Hindlimb muscle (tissue), 1 donor: Measurements from ENCODE around the gene TRPM1. TPM values are rescaled to one million over a fixed set of nuclear protein-coding genes. Genes with fewer than 3 reads are reported as not detected.

ENCODE experiments used
- DNase-seq: peaks from one replicate; pipeline ENCODE4 v3.0.0-alpha.2; 2013
- polyA plus RNA-seq: library from polyadenylated mRNA; unstranded; fragments of 120-200 nt; gene quantifications from one replicate; pipeline ENCODE4 v1.2.1, GENCODE V29; 2013; ENCODE audit not compliant: insufficient read length

TRPM1 gene
- polyA plus RNA-seq, 1 donor: not detected

DNA sequence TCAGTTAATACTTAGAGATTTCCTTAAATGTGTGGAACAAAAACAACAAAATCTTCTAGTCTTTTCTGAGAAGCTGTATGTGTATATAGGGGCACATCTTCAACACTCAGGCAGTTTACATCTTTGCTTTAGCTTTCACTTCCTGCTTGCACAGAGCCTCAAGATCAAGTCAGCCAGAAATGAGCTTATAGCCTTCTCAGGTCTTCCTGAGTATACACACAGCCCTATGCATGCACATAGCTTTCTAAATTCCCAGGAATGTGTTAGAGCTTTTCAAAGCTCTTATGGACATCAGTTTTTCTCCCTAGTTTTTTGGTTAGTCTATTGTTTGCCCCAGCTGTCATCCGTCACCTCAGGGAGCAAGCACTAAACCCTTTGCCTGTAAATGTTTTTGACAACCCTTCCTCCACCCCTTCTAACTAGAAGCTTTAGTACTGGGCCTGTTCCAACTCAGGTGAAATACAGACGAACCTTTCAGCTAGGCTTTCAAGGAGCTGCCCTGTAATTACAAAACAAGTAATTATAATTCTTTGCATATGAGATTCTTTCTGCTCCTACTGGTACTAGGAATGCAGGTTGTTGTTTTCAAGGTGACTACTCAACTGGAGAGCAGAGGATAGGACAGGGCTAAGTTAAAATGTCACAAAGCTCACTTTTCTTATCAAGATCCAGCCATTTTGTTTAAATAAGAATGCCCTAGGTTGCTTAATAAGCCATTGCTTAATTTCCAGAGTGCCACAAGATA, 87.5 kb downstream of the TRPM1 start:
- DNase-seq: no peak

DNA sequence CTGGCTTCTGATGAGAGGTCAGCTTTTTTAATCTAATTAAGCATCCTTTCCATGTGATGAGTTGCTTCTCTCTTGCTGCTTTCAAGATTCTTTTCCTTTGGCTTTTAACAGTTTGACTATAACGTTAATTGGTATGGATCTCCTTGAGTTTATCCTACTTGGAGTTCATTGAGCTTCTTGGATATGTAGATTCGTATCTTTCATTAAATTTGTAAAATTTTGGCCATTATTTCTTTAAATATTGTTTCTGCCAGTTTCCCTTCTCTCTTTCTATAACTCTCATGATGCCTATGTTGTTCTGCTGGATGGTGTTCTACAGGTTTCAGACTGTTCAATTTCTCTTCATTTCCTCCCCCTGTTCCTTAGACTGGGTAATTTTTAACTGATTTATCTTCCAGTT, 89.1 kb downstream of the TRPM1 start:
- no peak for DNase-seq

DNA sequence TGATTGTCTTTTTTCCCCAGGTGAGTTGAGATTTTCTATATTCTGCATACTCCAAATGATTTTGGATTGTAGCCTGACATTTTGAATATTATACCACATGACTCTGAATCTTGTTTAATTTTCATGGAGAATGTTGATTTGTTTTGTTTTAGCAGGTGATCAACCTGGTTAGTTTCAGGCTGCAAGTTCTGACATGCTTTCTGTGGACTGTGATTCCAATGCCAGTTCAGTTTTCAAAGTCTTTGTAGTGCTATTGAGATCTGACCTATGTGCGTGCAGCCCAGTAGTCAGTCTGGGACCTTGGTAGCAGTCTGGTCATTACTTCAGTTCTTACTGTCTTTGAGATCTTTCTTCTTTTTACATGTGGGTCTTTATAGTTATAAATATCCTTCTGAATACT, 91.5 kb downstream of the TRPM1 start:
- no peak for DNase-seq

DNA sequence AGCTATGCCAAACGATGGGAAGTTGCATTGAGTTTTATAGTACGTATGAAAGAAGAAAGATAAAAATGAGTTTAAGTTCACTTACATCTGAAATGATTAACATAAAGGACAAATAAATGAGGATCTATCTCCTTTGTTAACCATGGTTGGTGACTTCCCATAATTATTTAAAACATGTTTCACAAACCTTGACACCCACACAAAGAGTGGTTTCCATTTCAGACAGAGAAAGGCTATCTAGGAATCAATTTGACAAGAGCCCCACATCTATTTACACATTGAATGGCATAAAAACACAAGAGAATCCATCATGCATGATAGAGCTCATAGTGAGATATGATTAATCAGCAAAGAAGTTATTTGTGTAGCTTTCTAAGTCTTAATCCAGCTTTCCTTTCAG, 95.9 kb downstream of the TRPM1 start:
- DNase-seq: no peak

DNA sequence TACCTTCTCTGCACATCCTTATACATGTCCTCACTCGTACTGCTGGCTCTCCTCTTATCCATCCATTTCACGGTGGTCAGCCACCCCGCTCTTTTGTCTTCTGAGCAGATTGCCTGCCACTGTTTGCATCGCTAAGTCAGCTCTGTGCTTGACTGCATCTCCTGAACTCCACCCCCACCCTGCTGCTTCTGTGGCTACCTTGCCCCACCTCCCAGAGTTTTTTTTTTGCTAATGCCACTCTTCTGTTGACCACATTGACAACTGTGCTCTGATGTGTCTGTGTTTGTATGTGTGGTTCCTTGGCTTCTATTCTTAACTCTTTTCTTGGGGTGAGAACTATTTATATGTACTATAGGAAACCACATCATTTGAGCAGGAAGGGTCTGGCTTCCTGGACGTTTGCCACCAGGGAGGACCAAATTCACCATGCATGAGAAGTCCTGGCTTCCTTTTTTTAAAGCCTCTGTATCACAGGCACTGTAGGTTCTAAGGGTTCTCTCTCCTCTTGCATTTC, 97.2 kb downstream of the TRPM1 start:
- peak; percentile 11 for DNase-seq

DNA sequence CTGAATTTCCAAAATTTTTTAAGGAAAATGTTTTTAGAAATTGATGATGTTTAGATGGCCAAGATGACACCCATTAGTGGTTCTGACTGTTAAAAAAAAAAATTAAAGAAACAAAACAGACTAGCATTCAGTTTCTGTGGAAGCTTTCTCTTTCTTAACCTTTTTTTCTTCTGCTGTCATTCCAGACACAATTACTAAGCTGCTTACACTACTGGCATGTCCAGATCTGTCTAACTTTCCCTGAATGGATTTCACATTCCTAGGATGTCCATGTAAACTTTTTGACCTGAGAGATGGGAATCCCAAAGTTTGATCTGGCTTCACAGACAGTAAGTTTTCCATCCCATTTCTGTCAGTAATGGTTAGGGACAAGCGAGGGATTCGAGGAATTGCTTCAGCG, 99.8 kb downstream of the TRPM1 start:
- DNase-seq: no peak

DNA sequence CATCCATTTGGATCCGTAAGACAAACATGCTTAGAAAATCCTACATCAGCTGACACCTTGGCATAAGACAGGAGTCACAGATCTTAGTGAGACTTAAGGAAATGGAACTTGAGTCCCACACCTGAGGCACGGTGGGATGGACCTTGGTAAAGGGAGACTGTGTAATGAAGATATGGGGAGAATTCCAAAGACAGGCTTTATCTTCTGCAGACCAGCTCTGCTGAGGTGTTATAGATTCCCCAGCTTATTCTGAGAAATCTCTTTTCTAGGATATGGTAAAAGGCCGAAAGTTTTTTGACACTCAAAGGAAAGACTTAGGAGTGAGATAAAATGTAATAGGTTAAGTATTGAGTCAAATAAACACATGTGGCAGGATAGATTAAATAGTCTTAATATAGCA, 101.8 kb downstream of the TRPM1 start:
- DNase-seq: no peak

DNA sequence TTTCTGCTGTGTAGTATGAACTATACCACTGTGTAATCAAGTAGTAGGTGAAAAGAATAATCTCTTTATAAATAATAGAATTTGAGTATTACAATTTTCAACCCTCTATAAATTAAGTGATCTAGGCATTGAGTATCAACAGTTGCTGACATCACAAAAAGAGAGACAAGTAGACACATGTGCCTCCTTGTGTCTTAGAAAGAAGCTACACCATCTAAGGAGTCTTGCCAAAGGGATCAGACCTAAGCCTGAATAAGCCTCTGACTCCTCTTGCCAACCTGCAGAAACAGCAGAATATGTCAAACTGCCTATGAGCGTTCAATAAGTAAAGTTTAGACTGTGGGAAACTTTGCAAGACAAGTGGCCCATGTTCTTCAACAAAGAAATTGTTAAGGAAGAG, 104.3 kb downstream of the TRPM1 start:
- no peak for DNase-seq

DNA sequence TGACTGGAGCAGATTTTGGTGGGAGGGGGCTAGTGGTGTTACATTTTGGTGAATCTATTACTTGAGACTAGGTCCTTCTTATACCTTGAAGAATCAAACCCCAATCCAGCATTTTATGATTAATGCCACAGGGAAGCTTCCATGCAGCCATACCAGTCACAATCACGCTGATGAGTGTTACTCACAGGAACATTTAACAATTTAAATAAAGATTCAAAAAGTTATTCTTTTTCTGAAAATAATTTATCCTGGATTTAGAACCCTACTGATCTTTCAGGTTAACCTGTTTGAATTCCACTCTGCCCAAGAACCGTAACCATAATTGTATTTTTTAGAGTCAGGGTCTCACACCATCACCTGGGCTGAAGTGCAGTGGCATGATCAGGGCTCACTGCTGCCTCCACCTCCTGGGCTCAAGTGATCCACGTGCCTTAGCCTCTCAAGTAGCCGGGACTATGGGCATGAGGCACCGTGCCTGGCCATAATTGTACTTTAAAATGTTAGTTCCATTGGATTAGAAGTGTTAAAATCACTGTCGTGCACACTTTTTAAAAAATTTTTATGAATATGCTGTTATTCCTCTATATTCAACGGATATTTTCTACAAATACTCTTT, 109.2 kb downstream of the TRPM1 start:
- no peak for DNase-seq

DNA sequence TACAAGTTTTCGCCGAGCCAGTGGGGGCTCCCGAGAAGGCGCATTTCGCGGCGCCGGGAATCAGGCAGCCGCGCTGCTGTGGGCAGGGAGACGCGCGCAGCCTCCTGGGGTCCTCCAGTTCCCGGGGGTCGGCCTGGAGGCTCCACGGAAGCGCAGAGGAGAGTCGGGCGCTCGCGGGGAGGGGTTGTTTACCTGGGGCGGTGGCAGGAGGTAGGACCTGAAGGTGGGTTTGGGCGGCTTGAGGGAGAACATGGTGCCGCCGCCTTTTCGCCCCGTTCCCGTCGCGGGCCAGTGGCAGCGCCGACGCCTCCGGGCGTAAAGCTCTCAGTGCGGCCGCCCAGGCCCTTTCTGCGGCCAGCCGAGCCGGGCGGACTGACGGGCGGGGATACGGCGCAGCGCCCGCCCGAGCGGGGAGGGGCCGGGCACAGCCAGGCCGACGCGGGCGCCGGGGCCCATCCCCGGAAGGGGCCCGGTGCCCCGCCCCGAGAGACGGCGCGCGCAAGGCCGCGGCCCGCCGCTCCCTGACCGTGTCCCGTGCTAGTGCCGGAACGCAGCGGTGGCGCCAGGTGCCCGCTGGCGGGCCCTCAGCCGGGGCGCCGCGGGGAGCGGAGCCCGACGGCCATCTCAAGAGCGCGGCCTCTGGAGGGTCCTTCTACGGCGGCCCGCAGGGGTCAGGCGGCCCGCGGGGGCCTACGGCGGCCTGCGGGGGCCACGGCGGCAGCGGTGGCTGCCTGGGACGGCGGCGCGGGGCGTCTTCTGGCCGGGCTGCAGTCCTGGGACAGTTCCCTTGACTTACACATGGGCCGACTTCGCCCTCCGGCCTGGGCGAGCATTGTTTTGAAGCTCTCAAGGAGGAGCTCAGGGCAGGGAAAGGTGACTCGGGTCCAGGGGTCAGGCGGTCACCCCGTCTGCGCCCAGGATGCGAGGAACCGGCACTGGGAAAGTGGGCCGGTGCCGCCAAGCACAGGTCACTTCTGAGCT, 110.0 kb downstream of the TRPM1 start, which contains the start of gene MTMR10:
Gene MTMR10 (minus strand): TSS at position 374 of the 981 bp plus-strand sequence. CDS start 122 bp downstream, at position 252.
- peak; percentile 84 for DNase-seq

DNA sequence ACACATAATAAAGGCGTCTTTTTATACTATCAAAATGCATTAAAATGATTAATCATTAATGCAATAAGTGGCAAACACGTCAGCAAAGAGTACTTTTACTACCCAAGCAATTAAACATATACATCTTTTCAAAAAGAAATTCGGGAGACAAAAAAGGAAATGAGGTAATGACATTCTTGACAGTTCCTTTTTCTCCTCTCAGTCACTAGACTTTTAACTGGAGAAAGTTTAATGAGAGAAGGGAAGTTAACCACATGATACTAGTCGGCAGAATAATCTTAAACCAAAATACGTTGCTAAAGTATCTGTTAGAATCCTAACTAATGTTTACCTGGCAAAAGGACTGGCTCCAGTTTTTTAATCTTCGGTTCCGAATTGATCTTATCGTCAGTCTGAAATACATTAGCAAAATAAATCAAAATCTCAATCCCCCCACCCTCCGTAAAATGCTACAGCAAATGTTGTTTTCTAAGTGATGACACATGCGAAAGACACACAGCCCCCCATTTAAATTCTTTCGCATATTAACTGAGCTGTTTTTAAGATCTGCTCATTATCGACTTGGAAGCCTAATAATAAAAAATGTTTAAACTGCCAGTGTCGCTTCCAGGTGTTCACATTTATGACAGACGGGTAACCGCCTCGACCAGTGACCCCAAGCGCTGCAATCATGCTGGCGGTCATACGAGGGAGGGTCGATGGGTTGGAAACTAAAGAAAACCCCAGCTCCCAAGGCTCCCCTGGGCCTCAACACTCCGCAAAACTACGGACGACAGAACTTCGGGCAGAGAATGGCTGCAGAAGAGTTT, 110.9 kb downstream of the TRPM1 start:
- no peak for DNase-seq

DNA sequence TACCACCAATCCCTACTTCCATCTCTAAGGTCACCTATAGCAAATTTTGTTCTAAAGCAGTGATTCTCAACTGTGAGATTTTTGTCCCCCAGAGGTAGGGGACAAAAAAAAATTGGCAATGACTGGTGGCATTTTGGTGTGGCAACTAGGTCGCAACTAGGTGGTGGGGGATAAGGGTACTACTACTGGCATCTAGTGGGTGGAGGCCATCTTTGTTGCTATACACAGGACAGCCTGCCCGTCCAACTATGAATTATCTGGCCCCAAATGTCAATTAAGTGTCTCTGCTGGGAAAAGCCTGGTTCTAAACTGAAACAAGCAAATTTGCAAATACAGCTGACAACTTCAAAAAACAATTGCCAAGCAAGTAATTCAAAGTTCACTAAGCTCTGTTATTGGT, 111.5 kb downstream of the TRPM1 start:
- no peak for DNase-seq

DNA sequence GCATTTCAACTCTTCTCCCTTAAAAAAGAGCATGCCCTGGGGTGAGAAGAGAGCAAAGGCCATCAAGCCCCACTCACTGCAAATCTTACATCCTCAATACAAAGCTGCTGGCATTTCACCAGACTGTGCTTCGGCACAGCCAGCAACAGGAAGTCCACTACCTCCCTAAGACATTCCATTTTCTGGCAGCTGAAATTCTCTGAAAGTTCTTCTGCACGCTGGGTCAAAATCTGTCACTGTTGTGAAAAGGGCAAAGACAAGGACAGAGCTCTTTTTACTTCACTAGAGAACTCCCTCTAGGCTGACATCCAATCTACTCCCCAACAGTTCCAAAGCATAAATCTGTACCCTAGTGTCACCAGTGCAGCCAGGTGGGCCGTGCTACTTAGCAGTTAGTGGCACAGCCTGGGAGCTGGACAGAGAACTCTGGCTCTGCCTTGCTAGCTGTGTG, 116.4 kb downstream of the TRPM1 start:
- no peak for DNase-seq

DNA sequence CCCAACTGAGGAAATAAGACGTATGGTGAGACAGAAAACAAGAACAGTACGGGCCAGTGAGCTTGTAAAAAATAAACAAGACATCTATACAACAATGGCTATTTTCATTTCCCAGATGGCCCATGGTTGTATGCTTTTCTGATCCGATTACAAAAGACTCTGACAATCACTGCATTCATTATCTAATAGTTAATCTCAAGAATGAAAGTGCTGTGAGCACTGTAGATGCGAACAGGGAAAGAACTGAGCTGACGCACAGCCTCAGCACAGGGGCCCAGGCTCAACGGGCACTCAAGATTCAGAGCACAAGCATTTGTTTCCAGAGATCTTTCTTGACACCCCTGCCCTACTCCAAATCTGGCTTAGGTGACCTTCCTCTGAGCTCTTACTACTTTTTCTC, 117.0 kb downstream of the TRPM1 start:
- no peak for DNase-seq

DNA sequence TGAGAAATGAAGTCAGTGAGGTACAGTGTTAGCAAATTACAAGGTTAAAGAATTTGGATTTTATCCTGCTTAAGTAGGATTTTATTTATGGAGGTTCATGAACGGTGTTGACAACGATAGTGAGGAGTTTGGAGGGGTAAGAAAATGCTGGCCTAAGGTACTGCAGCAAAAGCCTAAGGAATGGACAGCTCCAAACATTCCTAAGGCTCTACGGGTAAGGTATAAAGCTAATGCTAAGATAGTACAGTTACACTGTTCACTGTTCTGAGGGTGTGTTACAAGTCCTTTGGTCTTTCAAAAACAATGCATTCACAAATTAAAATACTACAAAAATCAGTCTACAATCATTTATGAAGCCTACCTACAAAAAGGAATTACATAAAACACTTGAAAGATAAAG, 117.4 kb downstream of the TRPM1 start:
- DNase-seq: no peak

DNA sequence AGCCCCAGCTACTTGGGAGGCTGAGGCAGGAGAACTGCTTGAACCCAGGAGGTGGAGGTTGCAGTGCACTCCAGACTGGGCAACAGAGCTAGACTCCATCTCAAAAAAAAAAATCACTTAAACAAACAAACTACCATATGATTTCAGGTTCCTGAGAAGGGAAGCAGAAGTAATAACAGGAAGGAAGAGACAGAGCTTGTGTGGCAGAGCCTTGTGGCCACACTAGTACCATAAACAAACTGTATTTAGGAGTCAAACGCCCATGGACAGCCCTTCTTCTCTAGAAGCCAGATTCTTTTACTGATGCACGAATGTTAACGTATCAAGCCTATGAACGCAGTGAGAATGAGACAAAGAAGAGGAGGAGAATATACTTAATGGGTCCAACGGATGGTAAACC, 122.1 kb downstream of the TRPM1 start:
- DNase-seq: no peak

DNA sequence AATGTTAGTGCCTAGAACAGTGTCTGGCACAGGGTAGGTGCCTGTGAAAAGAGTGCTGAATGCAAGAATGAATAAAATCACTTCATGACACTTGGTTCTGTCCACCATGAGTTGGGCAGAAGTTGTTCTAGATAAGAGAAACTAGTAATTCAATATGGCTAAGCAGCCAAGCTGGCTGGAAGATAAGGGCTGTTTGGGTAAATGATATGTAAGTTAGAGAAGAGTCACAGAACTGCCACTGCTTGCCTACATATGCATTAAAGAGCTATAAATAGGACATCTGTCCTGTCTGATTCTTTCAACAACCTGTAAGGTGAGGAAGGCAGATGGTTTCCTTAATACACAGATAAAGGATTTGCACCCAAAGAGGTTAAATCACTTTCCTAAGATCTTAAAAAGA, 123.2 kb downstream of the TRPM1 start:
- DNase-seq: no peak

DNA sequence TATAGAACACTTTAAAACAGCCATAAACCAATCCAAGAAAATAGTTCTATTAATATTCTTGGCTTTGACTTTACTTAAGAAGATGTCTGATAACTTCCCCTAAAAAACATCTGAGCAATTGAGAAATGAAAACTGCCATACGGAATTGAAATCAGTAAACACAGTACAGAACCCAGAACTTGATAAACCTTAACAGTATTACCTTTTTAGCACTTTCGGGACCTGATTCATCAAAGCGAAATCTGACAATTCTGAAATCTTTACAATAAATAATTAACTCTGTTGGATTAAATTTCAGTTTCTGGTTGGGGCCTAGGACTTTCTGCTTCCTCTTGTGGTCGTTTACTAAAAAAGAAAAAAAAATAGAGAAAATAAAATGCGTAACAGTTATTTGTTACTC, 127.4 kb downstream of the TRPM1 start:
- DNase-seq: no peak

DNA sequence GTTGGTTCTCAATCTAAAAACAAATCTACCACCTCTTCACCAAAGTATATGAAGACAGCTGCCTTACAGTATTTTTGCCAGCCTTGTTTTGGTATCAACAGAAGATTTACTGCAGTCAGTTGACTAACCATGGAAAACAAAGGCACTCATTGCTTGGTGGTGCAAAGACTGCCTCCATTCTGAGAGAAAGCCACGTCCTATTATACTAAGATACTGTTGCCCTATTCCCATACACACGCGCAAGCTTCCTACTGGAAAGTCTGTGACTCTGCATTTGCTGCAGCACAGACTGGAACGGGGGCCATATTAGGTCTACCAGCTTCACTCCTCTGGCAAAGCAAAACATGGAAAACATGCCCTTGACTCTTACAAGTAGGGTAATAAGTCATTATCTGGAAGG, 128.1 kb downstream of the TRPM1 start:
- no peak for DNase-seq

DNA sequence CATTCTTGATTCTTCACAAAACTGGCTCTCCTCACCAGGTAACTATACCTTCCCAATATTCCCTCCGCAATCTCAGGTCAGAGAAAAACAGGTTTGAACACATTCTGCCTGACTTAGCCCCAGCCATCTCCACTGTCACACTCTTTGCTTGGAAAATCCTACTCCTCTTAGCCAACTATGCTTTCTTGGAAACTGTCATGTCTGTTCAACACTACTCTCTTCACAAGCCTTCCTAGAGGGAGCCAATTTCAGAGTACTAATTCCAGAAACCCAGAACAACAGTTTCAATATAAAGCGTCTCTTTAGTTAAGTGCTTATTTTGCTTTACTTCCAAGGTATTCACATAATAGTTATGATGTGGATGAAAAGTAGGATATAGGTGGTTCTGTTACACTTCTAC, 131.8 kb downstream of the TRPM1 start:
- no peak for DNase-seq

DNA sequence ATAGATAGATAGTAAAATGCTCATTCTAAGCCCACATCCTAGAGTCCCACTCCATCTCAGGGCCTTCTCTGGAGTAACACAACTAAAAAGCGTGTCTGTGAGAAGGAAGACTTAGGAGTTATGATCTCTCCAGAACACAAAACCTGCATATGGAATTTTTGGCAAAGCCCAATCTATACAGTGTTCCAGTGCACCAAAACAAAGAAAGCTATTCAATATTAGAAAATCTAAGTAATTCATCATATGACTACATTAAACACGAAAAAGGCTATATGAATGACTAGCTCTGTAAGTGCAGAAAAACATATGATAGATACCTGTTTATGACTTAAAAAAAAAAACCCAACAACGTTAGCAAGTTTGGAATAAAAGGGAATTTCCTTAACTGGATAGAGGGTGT, 137.8 kb downstream of the TRPM1 start:
- DNase-seq: no peak

DNA sequence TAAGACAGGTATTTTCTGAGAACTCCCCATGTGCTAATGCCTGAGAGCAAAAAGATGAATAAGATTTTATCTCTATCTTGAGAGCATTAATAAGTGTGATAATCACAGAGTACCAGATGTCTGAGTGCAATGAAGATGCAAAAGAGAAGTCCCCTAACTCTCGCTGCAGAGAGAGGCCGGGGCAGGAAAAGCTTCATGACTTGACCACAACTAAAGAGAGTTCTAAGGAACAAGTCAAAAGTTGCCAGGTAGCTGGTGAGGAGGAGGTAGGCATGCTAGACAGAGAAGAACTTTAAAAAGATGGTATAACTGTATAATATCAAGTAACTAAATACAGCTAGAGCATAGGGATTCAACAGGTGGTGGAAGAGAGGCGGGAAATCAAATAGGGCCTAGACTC, 138.9 kb downstream of the TRPM1 start:
- DNase-seq: no peak
